Left lung (tissue), 10 donors: ENCODE results near the gene ATXN10. TPM values are rescaled to one million over a fixed set of nuclear protein-coding genes. Genes with fewer than 3 reads are reported as not detected.

ENCODE experiments used
- ATAC-seq: fragments of 200-7000 bp; cut with Tn5 transposase; one replicate; pipeline ENCODE4 v1.9.1; 2020; ENCODE audit warnings: moderate library complexity
- DNase-seq, 4 donors: peaks; one replicate each; pipeline ENCODE4 v3.0.0-alpha.2; 2013 to 2020
- H3K27ac ChIP-seq, 2 donors: fragments of 200-600 bp; sonication (generic) in 1 of 2; one replicate each; pipeline versions ENCODE4 v1.5.0 to v1.8.0; 2020 to 2021
- H3K27me3 ChIP-seq, 2 donors: fragments of 200-600 bp; sonication (generic) in 1 of 2; one replicate each; pipeline versions ENCODE4 v1.5.0 to v1.8.0; 2020 to 2021
- H3K36me3 ChIP-seq, 2 donors: fragments of 200-600 bp; sonication (generic) in 1 of 2; one replicate each; pipeline versions ENCODE4 v1.5.0 to v1.8.0; 2020 to 2021
- H3K4me1 ChIP-seq, 2 donors: fragments of 200-600 bp; one replicate each; pipeline ENCODE4 v1.8.0; 2021
- H3K4me3 ChIP-seq, 2 donors: fragments of 200-600 bp; sonication (generic) in 1 of 2; one replicate each; pipeline versions ENCODE4 v1.5.0 to v1.8.0; 2020 to 2021; ENCODE audit warnings: mild to moderate bottlenecking in 1 of 2
- H3K9me3 ChIP-seq, 2 donors: fragments of 200-600 bp; sonication (generic) in 1 of 2; one replicate each; pipeline versions ENCODE4 v1.5.0 to v1.8.0; 2020 to 2021
- intact Hi-C, 2 donors: fragments of 100-400 bp; cut with DNase I; formaldehyde crosslinking; loops; one replicate each; pipeline versions ENCODE4 v1.11.2 to v1.14.2; 2022
- polyA plus RNA-seq, 6 donors: library from polyadenylated mRNA; unstranded; fragments of 120-200 nt; gene quantifications; one replicate each; pipeline ENCODE4 v1.2.1, GENCODE V29; 2013; ENCODE audit not compliant: insufficient read length in 6 of 6
- total RNA-seq, 2 donors: library from RNA; stranded (reverse); fragmentation: NEBNext Ultra II Directional; extraction: Animal tissue kit (Norgen Biotek cat#: 25700); gene quantifications; one replicate each; pipeline ENCODE4 v1.2.1, GENCODE V29; 2021
- TF ChIP-seq, protein P1 (sequence below), 2 donors: fragments of 200-600 bp; sonication (generic) in 1 of 2; IDR thresholded peaks; one replicate each; pipeline versions ENCODE4 v1.5.0 to v1.8.0; 2021; ENCODE audit warnings: antibody characterized with exemption in 2 of 2
- donor health status: DM: no; HTN: yes; CAD: no.
- donor health status: DM: no; HTN: no; CAD: no.

Gene ATXN10
- total and polyA plus RNA-seq, 8 donors: 117 to 281 (median 237) TPM

DNA sequence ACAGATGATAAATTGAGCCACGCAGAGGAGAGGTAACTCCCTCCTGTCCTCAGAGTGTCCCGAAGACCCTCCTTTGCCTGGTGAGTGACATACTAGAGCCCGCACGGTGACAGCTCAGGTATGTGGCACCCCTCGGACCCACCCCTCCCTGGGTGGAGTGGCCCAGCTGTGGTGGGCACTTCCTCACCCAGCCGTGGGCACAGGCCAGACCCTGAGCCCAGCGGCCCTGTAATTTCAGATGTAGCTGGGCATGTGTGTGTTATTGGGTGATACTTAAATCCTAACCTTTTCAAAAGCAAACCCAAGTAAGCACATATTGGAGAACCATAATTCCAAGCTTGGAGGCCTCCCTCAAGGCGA lies 212.2 kb downstream of the ATXN10 start:
- TF ChIP-seq, protein P1, sequence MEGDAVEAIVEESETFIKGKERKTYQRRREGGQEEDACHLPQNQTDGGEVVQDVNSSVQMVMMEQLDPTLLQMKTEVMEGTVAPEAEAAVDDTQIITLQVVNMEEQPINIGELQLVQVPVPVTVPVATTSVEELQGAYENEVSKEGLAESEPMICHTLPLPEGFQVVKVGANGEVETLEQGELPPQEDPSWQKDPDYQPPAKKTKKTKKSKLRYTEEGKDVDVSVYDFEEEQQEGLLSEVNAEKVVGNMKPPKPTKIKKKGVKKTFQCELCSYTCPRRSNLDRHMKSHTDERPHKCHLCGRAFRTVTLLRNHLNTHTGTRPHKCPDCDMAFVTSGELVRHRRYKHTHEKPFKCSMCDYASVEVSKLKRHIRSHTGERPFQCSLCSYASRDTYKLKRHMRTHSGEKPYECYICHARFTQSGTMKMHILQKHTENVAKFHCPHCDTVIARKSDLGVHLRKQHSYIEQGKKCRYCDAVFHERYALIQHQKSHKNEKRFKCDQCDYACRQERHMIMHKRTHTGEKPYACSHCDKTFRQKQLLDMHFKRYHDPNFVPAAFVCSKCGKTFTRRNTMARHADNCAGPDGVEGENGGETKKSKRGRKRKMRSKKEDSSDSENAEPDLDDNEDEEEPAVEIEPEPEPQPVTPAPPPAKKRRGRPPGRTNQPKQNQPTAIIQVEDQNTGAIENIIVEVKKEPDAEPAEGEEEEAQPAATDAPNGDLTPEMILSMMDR (IDR thresholded peaks at IDR 0.05): no peak
- Histone ChIP-seq H3K36me3 (no peaks in the 10 kb centered on the region), H3K27me3 (peaks cover 19 to 95% of the 10 kb centered on the region in 2 donors), H3K9me3 (no peaks in the 10 kb centered on the region), H3K4me3 (no peak overlapping the region), H3K4me1 (peaks cover 0 to 5% of the 10 kb centered on the region in 2 donors), H3K27ac (no peak overlapping the region)
- intact Hi-C loops: no loop called here
- ATAC-seq: no peak
- peak in 2 of 4 donors; percentile 1 to 27 for DNase-seq

DNA sequence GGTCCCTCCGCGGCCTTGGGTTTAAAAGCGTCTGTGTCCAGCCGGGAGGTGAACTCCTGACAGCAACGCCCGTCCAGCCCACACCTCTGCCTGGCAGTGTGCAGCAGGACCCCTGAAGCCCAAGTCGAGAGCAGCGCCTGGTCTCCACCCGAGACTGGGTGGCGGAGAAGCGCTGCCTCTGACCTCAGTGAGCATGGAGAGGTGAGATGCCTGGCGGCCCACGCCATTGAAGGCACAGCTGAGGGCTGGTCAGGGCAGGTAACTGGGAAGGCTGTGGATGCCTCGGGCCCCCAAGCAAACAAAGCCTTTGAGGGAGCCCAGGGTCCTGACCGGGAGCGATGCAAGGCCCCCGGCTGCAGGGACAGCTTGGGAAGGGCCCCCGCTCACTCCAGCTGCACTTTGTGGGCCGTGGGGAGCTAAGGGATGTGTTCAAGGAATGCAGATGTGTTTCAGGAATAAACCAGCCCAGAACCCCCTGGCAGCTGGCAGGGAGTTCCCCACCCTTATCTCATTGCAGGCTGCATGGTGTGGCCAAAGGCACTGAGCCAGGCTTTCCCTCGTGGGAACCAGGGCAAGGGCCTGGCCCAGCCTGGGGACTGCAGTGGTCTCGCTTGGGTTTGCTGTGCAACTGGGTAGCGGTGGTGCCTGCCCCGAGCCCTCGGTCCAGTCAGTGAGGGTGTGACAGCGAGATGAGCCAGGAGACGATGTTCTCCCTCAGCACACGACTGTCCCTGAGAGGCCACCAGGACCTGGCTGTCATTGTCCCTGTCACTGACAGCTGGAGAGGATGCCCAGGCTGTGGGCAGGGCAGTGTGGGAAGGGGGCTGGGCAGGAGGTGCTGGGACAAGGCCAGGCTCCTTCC lies 212.8 kb downstream of the ATXN10 start:
- Histone ChIP-seq H3K36me3 (no peaks in the 10 kb centered on the region), H3K4me1 (peaks cover 0 to 5% of the 10 kb centered on the region in 2 donors), H3K27me3 (peaks cover 19 to 97% of the 10 kb centered on the region in 2 donors), H3K4me3 (no peak overlapping the region), H3K27ac (no peak overlapping the region), H3K9me3 (no peaks in the 10 kb centered on the region)
- TF ChIP-seq, protein P1 (IDR thresholded peaks at IDR 0.05): no peak
- intact Hi-C loops: no loop called here
- ATAC-seq: no peak
- DNase-seq: peak in 2 of 4 donors; percentile 29 to 66

DNA sequence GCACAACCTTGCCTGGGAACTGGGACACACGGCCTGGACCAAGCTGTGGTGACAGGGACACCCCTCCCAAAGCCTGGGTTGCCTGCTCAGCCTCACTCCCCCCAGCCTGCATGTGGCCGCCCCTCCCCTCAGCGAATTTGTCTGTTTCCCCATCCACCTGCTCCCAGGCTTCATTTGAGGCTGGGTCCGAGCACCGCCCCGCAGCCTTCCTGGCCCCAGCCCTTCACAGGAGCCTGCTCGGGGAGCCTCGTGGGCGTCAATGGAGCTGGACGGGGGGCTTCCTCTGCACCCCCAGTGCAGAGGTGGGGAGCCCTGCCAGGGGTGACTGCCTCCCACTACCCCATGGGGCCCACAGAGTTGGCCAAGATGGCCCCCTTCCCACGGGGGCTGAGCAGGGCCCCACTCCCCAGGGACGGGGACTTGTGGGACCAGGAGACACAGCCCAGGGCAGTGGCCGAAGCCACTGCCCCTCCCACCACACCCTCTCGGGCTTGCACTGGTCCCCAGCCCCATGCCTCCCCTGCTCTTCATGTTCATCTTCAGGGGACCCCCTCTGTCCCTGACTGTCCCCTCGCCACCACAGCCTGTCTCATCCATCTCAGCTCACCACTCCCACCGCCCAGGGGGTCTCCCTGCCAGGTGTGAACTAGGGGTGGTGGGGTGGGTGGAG lies 213.7 kb downstream of the ATXN10 start:
- H3K4me3 ChIP-seq: no peak overlapping the region
- DNase-seq: peak in 2 of 4 donors; percentile 14 to 60
- intact Hi-C loops: no loop called here
- TF ChIP-seq, protein P1 (IDR thresholded peaks at IDR 0.05): no peak
- H3K36me3 ChIP-seq: no peaks in the 10 kb centered on the region
- H3K27me3 ChIP-seq: peaks cover 13 to 97% of the 10 kb centered on the region in 2 donors
- H3K9me3 ChIP-seq: no peaks in the 10 kb centered on the region
- ATAC-seq: no peak
- no peak overlapping the region for H3K27ac ChIP-seq
- H3K4me1 ChIP-seq: peaks cover 0 to 5% of the 10 kb centered on the region in 2 donors

DNA sequence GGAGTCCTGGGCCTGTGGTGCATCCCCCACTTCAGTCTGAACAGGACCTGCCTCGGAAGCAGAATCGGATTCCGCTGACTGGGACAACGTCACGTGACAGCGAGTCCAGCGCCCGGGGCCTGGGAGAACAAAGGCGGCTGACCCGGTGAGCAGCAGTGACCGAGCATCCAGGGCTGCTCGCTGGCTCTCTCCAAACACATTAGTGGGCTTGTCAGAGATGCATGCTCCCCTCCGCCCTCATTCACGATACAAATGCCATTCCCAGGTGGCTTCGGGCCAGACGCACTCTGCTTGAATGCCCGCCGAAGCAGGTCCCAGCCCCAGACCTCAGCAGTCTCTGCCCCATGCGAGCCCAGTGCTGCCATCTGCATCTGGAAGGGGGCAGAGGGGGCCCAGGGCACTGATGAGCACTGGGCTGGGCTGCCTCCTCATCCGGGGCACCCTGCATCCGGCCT lies 214.3 kb downstream of the ATXN10 start:
- H3K27me3 ChIP-seq: peaks cover 7 to 94% of the 10 kb centered on the region in 2 donors
- DNase-seq (peak in 2 of 4 donors; percentile 22 to 25), ATAC-seq (no peak)
- no peaks in the 10 kb centered on the region for H3K9me3 ChIP-seq
- H3K27ac ChIP-seq: no peak overlapping the region
- intact Hi-C loops: no loop called here
- H3K36me3 ChIP-seq: no peaks in the 10 kb centered on the region
- H3K4me1 ChIP-seq: peaks cover 0 to under 1% of the 10 kb centered on the region in 2 donors
- H3K4me3 ChIP-seq: no peak overlapping the region
- TF ChIP-seq, protein P1 (IDR thresholded peaks at IDR 0.05): no peak

DNA sequence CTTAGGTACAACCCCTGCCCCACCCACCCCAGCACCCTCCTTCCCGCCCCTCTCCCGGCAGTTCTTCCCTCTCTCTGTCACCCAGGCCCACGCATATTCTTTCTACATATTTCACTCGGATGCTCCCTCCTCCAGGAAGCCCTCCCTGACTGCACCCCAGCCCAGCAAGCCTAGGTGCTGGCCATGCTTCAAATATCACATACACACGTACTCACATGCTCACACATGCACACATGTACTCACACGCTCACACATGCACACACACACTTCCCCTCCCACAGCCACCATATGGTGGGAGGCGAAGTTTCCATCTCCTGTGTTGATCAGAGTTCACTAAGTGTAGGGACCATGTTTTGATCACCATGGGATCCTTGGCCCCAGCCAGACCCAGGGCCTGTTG lies 214.9 kb downstream of the ATXN10 start:
- Histone ChIP-seq H3K27ac (no peak overlapping the region), H3K4me3 (no peak overlapping the region), H3K9me3 (no peaks in the 10 kb centered on the region), H3K27me3 (peaks cover 1 to 94% of the 10 kb centered on the region in 2 donors), H3K36me3 (no peaks in the 10 kb centered on the region), H3K4me1 (no peaks in the 10 kb centered on the region)
- peak in 2 of 4 donors; percentile 8 to 13 for DNase-seq
- TF ChIP-seq, protein P1 (IDR thresholded peaks at IDR 0.05): no peak
- intact Hi-C loops: no loop called here
- ATAC-seq: no peak
